ENCODE data around the gene RFT1.

Gene RFT1

DNA sequence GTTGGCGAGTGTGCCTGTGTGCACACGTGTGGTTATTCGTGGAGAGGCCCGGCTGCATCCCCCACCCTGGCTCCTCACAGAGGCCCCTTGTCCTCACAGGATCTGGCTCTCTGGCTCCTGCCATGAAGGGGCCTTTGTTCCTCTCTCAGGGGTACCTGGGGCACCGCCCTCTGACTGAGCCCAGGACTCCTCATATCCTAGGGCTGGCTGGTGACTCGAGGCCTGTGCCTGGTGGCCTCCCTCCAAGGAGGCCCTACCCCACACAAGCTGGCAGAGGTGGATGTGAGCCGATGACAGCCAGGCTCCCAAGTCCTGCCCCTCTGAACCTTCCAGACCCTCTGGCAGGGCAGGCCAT is 40.8 kb upstream of the RFT1 start:
- TF ChIP-seq, protein P1, sequence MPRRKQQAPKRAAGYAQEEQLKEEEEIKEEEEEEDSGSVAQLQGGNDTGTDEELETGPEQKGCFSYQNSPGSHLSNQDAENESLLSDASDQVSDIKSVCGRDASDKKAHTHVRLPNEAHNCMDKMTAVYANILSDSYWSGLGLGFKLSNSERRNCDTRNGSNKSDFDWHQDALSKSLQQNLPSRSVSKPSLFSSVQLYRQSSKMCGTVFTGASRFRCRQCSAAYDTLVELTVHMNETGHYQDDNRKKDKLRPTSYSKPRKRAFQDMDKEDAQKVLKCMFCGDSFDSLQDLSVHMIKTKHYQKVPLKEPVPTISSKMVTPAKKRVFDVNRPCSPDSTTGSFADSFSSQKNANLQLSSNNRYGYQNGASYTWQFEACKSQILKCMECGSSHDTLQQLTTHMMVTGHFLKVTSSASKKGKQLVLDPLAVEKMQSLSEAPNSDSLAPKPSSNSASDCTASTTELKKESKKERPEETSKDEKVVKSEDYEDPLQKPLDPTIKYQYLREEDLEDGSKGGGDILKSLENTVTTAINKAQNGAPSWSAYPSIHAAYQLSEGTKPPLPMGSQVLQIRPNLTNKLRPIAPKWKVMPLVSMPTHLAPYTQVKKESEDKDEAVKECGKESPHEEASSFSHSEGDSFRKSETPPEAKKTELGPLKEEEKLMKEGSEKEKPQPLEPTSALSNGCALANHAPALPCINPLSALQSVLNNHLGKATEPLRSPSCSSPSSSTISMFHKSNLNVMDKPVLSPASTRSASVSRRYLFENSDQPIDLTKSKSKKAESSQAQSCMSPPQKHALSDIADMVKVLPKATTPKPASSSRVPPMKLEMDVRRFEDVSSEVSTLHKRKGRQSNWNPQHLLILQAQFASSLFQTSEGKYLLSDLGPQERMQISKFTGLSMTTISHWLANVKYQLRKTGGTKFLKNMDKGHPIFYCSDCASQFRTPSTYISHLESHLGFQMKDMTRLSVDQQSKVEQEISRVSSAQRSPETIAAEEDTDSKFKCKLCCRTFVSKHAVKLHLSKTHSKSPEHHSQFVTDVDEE (CRISPR knock-in tag; IDR thresholded peaks at IDR 0.05), result no peak
- no peak for ATAC-seq

DNA sequence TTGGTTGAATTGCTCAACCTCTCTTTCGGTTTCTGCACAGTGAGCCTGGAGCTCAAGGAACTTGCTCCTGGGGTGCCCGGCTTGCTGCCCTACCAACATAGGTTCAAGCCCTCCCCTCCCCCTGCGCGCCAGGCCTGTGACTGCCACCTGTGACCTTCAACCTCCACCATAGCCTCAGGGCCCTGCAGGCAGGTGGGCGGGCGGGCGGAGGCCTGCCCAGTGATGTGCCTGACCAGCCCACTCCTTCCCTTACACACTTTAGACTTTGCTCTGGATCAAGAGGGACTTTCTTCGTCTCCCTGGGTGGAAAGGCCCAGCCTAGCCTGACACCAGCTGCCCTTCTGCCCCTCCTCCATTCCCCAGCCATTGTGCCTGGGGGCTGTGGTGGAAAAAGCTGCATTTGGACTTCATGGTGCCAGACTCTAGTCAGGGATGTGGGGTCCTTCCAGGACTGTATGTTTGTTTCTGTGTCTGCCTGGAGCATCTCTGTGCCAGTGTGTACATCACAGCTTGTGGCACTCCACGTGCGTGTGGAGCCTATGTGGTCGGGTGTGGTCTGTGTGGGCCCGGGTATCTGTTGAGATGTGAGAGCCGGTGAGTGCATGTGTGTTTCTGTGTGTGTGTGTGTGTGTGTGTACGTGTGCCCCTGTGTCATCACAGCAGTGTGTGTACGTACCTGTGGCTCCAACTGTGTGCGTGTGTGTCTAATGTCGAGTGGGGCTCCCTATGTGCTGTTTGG is 40.3 kb upstream of the RFT1 start:
- TF ChIP-seq ZNF565 (CRISPR knock-in tag; conservative IDR thresholded peaks at IDR 0.05; ENCODE audit: low read depth) (no peak), ARNTL (CRISPR knock-in tag; IDR thresholded peaks at IDR 0.05; ENCODE audit: borderline replicate concordance, low read depth) (no peak), ESRRG (CRISPR knock-in tag; IDR thresholded peaks at IDR 0.05) (no peak), BACH2 (CRISPR knock-in tag; IDR thresholded peaks at IDR 0.05; ENCODE audit: borderline replicate concordance) (no peak), TCF4 (CRISPR knock-in tag; IDR thresholded peaks at IDR 0.05; ENCODE audit: borderline replicate concordance) (no peak), ZNF8 (CRISPR knock-in tag; IDR thresholded peaks at IDR 0.05) (no peak), ZFP3 (CRISPR knock-in tag; IDR thresholded peaks at IDR 0.05) (no peak), CSDC2 (CRISPR knock-in tag; IDR thresholded peaks at IDR 0.05) (no peak)
- TF ChIP-seq, protein P2, sequence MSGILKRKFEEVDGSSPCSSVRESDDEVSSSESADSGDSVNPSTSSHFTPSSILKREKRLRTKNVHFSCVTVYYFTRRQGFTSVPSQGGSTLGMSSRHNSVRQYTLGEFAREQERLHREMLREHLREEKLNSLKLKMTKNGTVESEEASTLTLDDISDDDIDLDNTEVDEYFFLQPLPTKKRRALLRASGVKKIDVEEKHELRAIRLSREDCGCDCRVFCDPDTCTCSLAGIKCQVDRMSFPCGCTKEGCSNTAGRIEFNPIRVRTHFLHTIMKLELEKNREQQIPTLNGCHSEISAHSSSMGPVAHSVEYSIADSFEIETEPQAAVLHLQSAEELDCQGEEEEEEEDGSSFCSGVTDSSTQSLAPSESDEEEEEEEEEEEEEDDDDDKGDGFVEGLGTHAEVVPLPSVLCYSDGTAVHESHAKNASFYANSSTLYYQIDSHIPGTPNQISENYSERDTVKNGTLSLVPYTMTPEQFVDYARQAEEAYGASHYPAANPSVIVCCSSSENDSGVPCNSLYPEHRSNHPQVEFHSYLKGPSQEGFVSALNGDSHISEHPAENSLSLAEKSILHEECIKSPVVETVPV (CRISPR knock-in tag; IDR thresholded peaks at IDR 0.05), result no peak
- ATAC-seq, result no peak

DNA sequence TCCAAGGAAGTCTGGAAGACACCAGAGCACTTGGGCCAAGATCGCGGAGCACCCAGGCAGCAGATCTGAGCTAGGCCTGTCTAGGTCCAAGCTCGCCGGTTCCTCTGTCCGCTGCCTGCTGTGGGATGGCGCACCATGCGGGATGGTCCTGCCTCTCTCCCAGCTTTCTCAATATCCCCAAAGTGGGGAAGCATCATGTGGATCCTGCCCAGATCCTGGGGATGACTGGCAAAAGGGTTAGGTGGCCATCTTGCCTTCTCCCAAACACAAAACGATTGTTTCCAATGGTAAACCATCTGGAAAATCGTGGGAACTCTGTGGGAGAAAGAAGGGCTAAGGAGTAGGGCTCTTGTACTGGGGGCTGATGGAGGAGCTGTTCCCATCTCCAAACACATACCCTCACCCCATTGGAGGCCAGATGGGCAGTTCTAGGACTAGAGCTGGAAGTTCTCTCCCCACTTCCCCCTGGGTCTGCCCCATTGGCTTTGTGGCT is 39.6 kb upstream of the RFT1 start:
- ATAC-seq, result no peak

DNA sequence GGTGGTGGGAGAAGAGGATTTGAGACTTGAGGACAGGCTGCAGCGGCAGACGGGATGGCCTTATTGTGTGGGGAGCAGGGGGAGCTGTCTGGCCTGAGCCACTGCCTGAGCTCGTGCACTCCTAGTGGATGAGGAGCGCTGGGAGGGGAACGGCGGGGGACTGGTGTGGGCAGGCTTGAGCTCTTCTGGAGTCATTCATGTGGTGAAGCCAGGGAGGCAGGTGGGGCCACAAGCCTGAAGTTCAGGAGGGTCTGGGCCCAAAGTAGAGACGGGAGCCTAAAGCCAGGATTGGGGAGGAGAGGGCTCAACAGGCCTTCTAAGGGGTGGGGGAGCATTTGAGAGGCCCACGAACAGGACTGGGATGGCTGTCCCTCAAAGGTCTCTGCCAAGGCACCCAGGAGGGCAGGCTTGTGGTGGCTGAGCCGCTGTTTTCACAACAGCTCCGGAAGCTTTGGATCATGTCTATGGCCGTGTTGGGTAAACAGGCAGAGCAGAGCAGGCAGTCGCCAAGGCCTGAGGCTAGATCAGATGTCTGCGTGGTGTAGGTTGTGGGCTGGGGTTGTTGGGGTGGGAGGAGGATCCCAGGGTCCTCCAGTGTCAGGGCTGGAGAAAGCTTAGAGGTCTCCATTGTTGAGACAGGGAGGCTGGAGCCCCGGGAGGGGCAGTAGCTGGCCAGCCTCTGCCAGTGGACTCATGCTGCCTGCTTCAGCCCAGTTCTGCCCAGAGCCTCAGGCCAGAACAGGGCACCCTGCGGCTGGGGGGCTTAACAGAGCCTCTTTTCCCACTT is 39.0 kb upstream of the RFT1 start:
- no peak for TF ChIP-seq PPARA (CRISPR knock-in tag; IDR thresholded peaks at IDR 0.05; ENCODE audit: borderline replicate concordance)
- no peak for ATAC-seq

More for the DNA sequence above, 39.6 kb upstream of the RFT1 start:
- TF ChIP-seq ZFP3 (CRISPR knock-in tag; IDR thresholded peaks at IDR 0.05), result no peak

DNA sequence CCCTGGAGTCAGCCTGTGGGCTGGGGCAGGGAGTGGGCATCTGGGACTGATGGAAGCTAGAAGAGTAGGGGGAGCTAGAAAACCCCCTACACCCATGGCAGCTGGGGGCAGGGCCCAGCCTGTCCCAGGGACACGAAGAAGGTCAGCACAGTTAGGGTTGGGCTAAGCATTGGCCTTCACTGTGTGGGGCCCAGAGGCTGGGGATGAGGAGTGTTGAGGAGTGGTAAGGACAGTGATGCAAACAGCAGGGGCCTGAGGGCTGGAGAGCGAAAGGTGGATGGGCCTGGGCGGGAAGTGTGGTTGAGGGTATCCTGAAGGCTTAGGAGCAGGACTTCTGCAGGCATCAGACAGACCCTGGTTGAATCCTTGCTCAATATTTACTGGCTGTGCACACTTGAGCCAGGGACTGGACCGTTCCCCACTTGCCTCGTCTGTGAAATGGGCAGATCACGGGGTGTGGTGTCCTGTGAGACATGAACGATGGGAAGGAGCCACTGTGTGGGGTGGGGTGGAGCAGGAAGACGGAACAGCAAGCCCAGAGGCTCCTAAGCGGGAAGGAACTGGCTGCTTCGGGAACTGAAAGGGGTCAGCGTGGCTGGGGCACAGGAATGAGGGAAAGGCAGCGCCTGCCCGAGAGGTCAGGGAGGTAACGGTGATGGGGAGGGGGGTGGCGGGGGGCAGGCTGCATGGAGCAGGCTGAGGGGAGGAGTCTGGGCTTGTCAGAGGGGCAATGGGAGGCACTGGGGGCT is 38.1 kb upstream of the RFT1 start:
- ATAC-seq, result no peak
- TF ChIP-seq ESRRG (CRISPR knock-in tag; IDR thresholded peaks at IDR 0.05) (no peak), PPARA (CRISPR knock-in tag; IDR thresholded peaks at IDR 0.05; ENCODE audit: borderline replicate concordance) (no peak), ISL1 (CRISPR knock-in tag; IDR thresholded peaks at IDR 0.05) (no peak), RARB (CRISPR knock-in tag; IDR thresholded peaks at IDR 0.05) (no peak)
- TF ChIP-seq, protein P2 (CRISPR knock-in tag; IDR thresholded peaks at IDR 0.05), result no peak
- TF ChIP-seq, protein P3, sequence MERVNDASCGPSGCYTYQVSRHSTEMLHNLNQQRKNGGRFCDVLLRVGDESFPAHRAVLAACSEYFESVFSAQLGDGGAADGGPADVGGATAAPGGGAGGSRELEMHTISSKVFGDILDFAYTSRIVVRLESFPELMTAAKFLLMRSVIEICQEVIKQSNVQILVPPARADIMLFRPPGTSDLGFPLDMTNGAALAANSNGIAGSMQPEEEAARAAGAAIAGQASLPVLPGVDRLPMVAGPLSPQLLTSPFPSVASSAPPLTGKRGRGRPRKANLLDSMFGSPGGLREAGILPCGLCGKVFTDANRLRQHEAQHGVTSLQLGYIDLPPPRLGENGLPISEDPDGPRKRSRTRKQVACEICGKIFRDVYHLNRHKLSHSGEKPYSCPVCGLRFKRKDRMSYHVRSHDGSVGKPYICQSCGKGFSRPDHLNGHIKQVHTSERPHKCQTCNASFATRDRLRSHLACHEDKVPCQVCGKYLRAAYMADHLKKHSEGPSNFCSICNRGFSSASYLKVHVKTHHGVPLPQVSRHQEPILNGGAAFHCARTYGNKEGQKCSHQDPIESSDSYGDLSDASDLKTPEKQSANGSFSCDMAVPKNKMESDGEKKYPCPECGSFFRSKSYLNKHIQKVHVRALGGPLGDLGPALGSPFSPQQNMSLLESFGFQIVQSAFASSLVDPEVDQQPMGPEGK (CRISPR knock-in tag; IDR thresholded peaks at IDR 0.05; ENCODE audit: borderline replicate concordance), result no peak
